NAMALWA (cell line): Measurements from ENCODE around the gene SLC6A5.
A peak's percentile ranks its signal among the peaks of the same experiment; 100 is the strongest.
"Not testable (repeated sequence)": the region's sequence is repeated elsewhere in the genome, so short reads cannot be mapped to it uniquely, and the experiment has no call there.

Experiments used
- DNase-seq: peaks from one replicate; pipeline ENCODE4 v3.0.0-alpha.2; 2015; ENCODE audit warnings: low spot score

SLC6A5 gene

DNA sequence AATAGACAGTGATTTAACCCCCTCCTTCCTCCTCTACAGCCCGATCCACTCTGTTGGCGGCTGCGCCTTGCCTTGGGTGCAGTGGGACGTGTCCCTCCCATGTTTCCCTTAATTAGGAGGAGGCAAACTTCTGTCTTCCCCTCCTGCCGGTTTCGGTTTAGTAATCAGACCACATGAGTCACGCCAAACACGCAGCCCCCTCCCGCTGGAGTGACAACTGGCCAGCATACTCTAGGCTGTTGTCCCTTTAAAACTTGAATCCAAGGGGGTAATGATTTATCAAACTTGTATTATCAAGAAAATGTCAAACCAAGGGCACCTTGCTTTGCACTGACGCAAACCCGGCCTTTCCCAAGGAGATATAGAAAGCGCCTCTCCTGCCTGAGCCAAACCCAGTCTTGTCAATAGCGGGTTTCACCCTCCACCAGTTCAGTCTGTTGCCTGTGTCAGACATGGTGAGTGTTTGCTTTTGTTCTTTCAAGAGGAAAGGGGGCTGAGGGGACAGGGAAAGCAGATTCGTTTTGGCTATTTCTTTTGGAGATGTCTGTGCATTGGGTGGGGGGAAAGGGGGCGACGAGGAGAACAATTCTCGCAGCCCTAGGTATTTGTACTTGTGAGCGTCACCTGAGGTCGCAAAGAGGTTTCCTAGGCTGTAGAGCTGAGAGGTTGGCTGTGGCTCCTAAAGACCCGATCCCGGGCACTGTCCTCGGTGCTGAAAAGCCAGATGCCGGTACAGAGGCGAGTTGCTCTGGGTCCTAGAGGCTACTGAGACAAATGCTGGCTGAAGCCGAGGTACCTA lies at the start of gene SLC6A5:
Gene SLC6A5 (plus strand): TSS at position 388 of the 799 bp plus-strand sequence. CDS start 65 bp downstream, at position 453.
- DNase-seq, result peak; percentile 25

DNA sequence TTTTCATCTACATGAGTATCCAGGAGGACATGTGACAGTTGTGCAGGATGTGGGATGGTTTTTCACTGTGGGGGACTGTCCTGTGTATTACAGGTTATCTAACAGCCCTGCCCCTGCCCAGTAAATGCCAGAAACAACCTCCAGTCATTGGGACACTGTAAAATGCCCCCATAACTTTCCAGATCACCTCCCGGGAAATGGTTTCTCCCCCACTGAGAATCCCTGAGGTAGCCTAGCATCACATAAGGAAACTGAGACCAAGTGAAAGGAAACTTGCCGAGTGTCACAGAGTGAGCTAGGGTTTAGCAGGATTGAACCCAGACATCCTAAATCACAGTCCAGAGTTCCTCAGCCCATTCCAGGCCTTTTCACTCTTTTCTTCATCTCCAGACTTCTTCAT lies 48.3 kb upstream of the SLC6A5 start:
- DNase-seq, result no peak

GRCh38 chr11:20555783-20556182 lies 43.6 kb upstream of the SLC6A5 start:
- no peak for DNase-seq

DNA sequence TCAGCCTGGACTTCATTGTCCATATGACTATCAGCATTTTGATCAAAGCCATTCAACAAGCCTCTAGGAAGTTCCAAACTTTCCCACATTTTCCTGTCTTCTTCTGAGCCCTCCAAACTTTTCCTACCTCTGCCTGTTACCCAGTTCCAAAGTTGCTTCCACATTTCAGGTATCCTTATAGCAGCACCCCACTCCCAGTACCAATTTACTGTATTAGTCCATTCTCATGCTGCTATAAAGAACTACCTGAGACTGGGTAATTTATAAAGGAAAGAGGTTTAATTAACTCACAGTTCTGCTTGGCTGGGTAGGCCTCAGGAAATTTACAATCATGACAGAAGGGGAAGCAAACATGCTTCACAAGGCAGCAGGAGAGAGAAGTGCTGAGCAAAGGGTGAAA lies 43.0 kb upstream of the SLC6A5 start:
- not testable (repeated sequence) for DNase-seq

GRCh38 chr11:20558741-20559140 lies 40.7 kb upstream of the SLC6A5 start:
- DNase-seq, result no peak

- no peak for DNase-seq
Observed at GRCh38 chr11:20559523-20560300, 39.7 kb upstream of the SLC6A5 start.

DNA sequence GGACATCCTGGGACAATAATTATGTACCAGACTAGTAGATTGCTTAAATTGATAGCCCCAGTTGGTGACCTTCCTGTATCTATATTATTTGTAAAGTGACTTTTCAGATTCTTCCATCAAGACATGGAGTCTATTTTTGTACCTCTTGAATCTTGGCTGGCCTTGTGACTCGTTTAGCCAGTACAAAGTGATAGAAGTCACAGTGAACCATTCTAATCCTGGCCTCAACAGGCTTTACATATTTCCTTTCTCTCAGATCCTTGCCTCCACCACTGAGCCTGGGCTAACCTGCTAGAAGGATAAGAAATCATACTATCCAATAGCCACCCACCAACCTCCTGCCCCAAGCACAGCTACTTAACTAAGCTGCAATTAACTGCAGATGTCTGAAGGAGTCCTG lies 37.5 kb upstream of the SLC6A5 start:
- no peak for DNase-seq

GRCh38 chr11:20563866-20564265 lies 35.5 kb upstream of the SLC6A5 start:
- DNase-seq, result no peak

DNA sequence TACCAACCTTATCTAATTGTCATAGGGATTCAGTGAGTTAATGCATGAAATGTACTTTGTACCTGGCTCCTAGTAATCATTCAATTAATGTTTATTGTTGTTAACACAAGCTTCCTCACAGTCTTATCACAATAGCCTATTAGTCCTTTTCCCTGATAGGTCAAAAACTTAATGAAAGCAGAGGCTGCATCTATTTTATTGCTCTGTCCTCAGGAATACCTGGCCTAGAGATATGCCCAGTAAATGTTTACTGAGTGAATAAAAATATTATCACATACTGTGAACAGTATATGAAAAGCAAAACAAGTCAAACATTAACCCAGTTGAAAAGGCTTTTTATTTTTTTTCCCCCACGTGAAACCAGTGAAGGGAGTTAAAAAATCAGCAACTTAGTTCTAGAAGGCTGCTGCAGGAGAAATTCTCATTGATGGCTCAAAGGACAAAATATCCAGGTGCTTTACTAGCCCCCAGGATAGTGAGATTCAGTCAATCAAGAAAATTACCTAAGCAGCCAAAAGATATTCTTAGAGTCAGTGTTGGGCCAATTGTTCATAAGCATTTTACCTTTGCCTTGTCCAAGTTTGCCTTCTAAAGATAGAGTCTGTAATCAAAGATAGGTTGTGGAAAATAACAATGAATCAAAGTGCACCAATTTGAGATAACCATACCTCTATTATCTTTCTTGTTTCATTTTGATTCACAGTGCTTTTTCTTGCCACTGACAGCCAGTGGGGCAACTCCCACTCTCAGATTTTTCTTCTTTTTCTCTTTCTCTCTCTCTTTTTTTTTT lies 34.4 kb upstream of the SLC6A5 start:
- DNase-seq, result no peak

- not testable (repeated sequence) for DNase-seq
Observed at GRCh38 chr11:20566115-20566514, 33.3 kb upstream of the SLC6A5 start.

DNA sequence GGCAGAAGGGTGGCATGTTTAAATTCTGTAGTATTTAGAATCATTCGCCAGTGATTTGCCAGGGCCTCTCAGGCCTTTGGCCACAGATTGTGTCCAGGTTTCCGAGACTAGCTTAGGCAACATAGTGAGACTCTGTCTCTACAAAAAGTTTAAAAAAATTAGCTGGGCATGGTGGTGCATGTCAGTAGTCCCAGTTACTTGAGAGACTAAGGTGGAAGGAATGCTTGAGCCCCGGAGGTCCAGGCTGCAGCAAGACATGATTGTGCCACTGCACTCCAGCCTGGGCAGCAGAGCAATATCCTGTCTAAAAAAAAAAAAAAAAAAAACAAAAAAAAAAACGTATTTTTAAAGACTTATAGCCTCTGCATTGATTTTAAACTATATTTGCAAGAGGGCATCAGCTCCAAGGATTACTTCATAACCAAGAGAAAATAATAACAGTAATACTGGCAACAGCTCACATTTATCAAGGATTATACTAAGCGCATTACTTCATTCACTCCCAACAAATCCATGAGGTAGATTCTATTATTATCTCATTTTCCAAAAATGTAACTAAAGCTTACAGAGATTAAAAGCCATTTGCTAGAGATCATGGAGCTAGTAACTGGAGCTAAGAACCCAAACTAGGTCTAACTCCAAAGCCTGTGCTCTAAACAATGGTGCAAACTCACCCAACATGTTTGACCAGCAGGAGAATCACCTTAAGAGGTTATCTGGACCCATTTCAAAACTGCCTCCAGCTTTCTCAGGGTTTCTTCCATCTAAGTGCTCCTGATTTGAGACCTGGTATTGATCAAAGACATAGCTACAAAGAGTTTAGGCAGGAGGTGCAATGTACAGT lies 32.6 kb upstream of the SLC6A5 start:
- DNase-seq, result no peak

DNA sequence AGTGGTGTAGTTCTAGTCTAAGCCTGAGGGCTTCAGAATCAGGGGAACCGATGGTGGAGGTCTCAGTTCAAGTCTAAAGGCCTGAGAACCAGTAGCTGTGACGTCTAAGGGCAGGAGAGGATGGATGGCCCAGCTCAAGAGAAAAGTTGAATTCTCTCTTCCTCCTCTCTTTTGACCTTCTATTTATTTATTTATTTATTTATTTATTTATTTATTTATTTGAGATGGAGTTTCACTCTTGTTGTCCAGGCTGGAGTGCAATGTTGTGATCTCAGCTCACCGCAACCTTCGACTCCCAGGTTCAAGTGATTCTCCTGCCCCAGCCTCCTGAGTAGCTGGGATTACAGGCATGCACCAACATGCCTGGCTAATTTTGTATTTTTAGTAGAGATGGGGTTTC lies 19.7 kb upstream of the SLC6A5 start:
- not testable (repeated sequence) for DNase-seq

- DNase-seq, result no peak
Observed at GRCh38 chr11:20583201-20583600, 16.2 kb upstream of the SLC6A5 start.

GRCh38 chr11:20584093-20584774 lies 15.2 kb upstream of the SLC6A5 start:
- DNase-seq, result no peak

- DNase-seq, result no peak
Observed at GRCh38 chr11:20589796-20590195, 9.6 kb upstream of the SLC6A5 start.

DNA sequence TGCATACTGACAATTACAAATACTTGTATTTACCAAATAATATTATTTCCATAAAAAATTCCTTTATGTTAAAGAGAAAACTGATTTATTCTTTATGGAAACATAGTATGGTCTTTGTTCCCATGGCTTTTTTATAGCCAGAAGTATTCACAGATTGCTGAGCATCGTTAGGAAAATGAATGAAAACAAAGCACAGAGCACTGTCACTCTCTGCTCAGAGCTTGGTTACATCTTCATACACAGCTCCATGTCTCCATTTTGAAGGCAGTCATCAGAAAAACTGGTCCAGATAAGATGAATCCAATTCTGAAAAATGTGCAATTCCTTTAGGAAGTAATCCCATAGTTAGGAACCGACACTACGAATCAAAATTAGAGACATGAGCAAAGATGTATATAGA lies 9.0 kb upstream of the SLC6A5 start:
- DNase-seq, result no peak

DNA sequence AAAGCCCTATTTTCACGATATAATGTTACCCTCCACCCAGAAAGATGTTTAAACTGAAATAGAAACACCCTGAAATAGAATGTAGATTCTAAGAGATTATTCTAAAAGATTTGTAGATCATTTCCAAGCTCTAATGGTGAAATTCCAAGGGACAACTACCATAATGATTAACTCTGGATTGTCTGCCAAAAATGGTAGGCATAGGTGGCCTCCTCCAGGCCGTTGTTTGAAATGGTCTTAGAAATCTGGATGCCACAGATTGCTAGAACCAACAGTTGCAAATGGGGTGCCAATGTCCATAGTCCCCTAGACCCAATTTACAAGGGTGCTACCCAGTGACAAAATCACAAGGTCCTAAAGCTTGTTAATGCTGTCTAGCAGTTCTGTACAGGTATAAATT lies 6.7 kb upstream of the SLC6A5 start:
- DNase-seq, result no peak

GRCh38 chr11:20594274-20595061 lies 4.9 kb upstream of the SLC6A5 start:
- DNase-seq, result no peak

- DNase-seq, result no peak
Observed at GRCh38 chr11:20595101-20595500, 4.3 kb upstream of the SLC6A5 start.
